HG02763 (cell line): ENCODE results near the gene KCNQ1OT1.
"Not testable (repeated sequence)": the region's sequence is repeated elsewhere in the genome, so short reads cannot be mapped to it uniquely, and the experiment has no call there.

ENCODE experiments used
- ATAC-seq: cut with Tn5 transposase; IDR thresholded peaks from one replicate; pipeline ENCODE4 v1.9.1; 2021; ENCODE audit warnings: mild to moderate bottlenecking, moderate library complexity; ENCODE audit not compliant: unreplicated experiment

Gene KCNQ1OT1

DNA sequence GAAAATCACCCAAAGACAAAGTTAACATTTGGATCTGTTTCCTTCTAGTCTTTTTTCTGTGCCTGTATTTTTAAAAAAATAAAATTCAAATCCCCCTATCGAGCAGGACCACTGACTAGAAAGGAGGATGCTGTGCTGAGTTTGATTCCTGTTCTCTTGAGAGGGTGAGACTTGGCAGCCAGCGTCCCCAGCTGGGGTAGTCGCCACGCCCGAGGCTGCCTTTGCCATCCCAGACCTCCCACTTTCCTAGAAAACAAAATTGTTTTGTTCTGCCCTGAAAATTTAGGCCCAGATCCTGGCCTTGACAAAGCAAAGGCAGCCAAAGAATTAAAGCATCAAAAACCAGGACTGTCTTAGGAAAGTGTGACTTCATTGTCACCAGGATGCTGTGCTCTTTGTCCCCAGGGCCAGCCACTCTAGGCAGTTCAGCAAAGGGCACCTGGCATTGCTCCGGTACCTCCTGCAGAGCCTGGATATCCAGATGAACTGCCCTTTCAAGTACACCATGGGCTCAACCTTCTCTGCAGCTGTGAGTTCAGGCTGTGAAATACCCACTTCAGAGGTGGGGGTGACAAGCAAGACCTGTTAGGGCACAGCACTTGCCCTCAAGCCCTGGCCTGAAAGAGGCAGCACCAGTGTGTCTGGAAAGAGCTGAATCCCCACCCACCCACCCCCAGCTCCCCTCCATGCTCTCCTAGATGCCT is 44.6 kb downstream of the KCNQ1OT1 start:
- no peak for ATAC-seq

GRCh38 chr11:2653930-2654739 is 45.7 kb downstream of the KCNQ1OT1 start:
- ATAC-seq, result no peak

DNA sequence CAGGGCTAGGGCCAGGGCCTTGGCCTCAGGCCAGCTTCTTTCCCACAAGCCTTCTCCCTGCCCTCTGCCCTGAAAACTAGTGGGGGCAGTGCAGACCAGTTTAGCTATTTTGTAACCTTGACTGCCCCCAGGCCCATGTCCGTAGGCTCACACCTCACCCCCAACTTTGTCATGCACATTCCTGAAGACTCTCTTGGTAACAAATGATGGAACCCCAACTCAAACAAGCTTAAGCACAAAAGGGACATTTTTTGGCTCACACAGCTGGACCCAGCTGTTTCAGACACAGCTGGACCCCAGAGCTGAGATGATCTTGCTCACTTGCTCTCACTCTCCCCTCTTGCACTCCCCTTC is 46.6 kb downstream of the KCNQ1OT1 start:
- ATAC-seq, result no peak

GRCh38 chr11:2652333-2653197 is 47.2 kb downstream of the KCNQ1OT1 start:
- ATAC-seq, result no peak

DNA sequence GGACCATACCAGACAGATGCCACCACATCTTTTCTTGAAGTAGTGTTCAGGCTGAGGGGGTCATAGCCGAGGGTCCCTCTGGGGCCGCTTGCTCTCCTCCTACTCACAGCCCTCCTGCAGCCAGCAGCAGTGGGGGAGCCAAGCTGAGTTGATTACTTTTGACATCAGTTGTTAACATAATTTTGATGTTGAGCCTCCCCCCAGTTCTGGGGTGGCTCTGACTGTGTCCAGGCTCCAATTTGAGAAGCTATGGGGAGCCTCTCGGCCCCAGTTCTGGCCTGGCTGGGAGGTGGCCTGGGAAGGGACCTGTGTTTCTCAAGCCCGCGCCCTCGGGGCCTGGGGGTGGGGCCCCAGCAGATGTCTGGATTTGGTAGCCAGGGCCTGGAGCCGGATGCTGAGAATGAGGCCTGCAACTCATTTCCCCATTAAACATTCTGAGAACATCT is 47.9 kb downstream of the KCNQ1OT1 start:
- ATAC-seq, result no peak

DNA sequence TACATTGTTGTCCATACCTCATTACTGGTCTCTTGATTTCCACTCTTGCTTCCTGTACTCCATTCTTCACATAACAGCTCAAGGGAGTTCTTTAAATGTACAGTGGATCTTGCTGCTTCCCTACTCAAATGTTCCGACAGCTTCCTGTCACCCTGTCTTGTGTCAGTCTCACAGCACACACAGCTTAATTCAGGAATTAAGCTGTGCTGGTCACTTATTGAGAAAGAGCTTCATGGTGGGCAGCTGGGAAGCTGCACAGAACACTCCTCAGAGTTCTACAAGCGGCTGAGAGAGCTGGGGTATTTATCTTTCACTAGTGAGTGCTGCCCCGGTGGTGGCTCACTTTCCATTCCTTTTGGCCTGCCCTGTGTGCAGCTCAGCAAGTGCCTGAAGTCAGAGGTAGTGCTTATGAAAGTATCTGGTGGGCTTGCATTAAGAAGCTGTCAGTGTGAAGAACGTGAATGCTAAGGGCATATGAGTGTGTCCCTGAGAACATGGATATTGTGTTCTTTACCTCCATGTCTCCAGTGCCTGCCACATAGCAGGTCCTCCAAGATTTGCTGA is 48.7 kb downstream of the KCNQ1OT1 start:
- ATAC-seq, result no peak

DNA sequence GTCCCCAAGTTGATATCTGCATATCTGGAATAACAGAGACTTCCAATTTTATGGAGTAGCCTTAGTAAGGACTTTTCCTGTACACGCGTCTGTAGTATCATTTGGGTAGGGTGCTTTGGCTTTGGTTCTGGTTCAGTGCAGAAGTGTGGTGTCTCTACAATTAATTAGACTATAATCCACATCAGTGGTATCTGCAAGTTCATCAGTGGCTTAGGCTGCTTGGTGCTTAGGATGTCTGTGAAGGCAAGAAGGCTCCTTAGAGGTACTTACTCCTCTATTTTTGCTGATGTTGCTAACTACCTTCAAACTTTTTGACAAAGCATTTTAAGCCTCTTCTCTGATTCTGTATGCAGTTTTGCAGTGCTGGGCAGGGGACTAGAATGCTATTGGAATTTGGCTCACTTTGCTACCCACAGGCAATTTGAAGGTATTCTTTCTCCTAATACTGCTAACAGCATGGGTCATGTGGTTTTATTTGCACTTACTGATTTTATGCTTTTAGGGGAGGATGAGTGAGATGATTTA is 49.4 kb downstream of the KCNQ1OT1 start:
- no peak for ATAC-seq

DNA sequence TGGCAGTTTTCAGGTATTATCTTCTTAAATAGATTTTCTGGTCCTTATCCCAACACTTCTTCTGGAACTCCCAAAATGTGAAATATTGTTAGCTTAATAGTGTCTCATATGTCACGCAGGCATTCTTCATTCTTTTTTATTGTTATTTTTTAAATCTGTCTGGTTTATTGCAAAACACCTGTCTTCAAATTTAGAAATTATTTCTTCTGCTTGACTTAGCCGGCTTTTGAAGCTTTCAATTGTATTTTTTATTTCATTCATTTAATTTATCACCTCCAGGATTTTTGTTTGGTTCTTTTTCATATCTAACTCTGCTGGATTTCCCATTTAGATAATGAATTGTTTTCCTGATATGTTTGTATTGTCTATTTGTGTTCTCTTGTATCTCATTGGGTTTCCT is 49.9 kb downstream of the KCNQ1OT1 start:
- no peak for ATAC-seq

DNA sequence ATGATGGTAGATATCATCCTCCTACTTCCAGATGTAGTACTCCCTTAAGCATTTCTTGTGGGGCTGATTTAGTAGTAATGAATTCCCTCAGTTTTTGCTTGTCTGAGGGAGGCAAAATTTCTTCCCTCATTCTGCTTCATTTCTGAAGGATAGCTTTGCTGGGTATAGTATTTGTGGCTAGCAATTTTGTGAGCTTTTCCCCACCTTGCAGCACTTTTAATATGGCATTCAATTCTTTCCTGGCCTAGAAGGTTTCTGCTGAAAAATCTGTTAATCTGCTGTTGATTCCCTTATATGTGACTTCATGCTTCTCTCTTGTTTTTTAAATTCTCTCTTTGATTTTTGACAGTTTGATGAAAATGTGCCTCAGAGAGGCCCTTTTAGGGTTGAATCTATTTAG is 50.4 kb downstream of the KCNQ1OT1 start:
- ATAC-seq, result no peak

GRCh38 chr11:2647953-2648352 is 51.8 kb downstream of the KCNQ1OT1 start:
- ATAC-seq, result no peak

DNA sequence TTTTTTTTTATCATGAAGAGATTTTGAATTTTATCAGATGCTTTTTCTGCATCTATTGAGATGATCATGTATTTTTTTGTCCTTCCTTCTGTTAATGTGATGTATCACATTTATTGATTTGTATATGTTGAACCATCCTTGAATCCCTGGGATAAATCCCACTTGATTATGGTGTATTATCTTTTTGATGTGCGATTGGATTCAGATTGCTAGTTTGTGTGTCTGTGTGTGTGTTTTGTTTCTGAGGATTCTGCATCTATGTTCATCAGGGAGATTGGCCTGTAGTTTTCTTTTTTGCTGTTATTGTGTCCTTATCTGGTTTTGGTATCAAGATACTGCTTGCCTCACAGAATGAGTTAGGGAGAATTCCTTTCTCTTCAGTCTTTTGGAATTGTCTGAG is 52.6 kb downstream of the KCNQ1OT1 start:
- ATAC-seq, result no peak

DNA sequence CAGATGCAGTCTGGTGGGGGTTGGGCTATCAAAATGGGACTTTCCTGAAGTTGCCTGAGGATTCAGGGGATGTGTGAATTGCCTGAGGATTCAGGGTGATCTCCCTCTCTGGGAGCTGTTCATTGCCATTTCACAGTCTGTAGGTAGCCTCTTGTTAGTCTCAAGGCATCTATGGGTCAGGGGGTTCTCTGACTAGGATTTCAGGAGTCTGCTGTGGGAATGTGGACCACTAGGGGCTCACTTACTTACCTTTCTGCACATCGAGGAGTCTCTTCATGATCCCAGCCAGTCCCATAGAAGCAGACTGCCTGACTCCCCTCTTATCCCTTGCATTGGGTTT is 54.0 kb downstream of the KCNQ1OT1 start:
- no peak for ATAC-seq

GRCh38 chr11:2644844-2645778 is 54.7 kb downstream of the KCNQ1OT1 start:
- ATAC-seq, result no peak

GRCh38 chr11:2643746-2644145 is 56.0 kb downstream of the KCNQ1OT1 start:
- no peak for ATAC-seq

DNA sequence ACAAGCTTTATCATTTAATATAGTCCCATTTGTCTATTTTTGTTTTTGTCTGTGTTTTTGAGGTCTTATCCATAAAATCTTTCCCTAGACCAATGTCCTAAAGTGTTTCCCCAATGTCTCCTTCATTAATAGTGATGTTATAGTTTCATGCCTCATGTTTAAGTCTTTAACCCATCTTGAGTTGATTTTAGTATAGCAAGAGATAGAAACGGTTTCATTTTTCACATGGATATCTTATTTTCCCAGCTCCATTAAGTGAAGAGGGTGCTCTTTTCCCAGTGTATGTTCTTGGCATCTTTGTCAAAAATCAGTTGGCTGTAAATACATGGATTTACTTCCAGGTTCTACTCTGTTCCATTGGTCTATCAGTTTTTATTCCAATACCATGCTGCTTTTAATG is 58.2 kb downstream of the KCNQ1OT1 start:
- no peak for ATAC-seq

DNA sequence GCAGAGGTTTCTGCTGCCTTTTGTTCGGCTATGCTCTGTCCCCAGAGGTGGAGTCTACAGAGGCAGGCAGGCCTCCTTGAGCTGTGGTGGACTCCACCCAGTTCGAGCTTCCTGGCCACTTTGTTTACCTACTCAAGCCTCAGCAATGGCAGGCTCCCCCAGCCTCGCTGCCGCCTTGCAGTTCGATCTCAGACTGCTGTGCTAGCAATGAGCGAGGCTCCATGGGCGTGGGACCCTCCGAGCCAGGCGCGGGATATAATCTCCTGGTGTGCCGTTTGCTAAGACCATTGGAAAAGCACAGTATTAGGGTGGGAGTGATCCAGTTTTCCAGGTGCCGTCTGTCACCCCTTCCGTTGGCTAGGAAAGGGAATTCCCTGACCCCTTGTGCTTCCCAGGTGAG is 60.0 kb downstream of the KCNQ1OT1 start:
- not testable (repeated sequence) for ATAC-seq

- ATAC-seq, result no peak
These were observed 68.6 kb downstream of the KCNQ1OT1 start for GRCh38 chr11:2631161-2631560.

- no peak for ATAC-seq
These were observed 69.1 kb downstream of the KCNQ1OT1 start for GRCh38 chr11:2630679-2631078.

DNA sequence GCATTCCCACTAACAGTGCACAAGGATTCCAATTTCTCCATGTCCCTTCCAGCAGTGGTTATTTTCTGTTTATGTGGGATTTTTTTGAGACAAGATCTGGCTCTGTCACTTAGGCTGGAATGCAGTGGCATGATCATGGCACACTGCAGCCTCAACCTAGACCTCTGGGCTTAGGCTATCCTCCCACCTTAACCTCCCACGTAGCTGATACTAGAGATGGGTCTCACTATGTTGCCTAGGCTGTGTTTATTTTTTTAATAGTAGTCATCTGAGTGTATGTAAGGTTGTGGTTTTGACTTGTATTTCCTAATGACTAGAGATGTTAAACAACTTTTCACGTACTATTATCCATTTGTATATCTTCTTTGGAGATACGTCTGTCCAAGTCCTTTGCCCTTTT is 74.6 kb downstream of the KCNQ1OT1 start:
- ATAC-seq, result no peak

GRCh38 chr11:2621894-2622293 is 77.9 kb downstream of the KCNQ1OT1 start:
- ATAC-seq, result no peak
